Measurements from ENCODE around the gene ISCU. TPM values are rescaled to one million over a fixed set of nuclear protein-coding genes. Genes with fewer than 3 reads are reported as not detected.
A peak's percentile ranks its signal among the peaks of the same experiment; 100 is the strongest.

ISCU gene
- total and polyA plus RNA-seq, 9 of the 15 experiments (the other 6 are each of a cell fraction or from before 2014, with no cell fraction given): 15.9 to 92.5 (median 77.3) TPM

GRCh38 chr12:108514973-108515814 is 47.2 kb upstream of the ISCU start, which contains the start of gene FICD (continued):
- no peak for TF ChIP-seq ZBTB1 (CRISPR knock-in tag; IDR thresholded peaks at IDR 0.05; ENCODE audit: borderline replicate concordance, low read depth)
- no peak; the same call in 1 of the 2 replicates for TF ChIP-seq THAP12 (CRISPR knock-in tag; IDR thresholded peaks at IDR 0.05)
- TF ChIP-seq, protein P1, sequence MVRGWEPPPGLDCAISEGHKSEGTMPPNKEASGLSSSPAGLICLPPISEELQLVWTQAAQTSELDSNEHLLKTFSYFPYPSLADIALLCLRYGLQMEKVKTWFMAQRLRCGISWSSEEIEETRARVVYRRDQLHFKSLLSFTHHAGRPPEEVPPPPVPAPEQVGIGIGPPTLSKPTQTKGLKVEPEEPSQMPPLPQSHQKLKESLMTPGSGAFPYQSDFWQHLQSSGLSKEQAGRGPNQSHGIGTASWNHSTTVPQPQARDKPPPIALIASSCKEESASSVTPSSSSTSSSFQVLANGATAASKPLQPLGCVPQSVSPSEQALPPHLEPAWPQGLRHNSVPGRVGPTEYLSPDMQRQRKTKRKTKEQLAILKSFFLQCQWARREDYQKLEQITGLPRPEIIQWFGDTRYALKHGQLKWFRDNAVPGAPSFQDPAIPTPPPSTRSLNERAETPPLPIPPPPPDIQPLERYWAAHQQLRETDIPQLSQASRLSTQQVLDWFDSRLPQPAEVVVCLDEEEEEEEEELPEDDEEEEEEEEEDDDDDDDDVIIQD (CRISPR knock-in tag; IDR thresholded peaks at IDR 0.05): no peak
- no peak for TF ChIP-seq TCFL5 (CRISPR knock-in tag; conservative IDR thresholded peaks at IDR 0.05)
- TF ChIP-seq, protein P2, sequence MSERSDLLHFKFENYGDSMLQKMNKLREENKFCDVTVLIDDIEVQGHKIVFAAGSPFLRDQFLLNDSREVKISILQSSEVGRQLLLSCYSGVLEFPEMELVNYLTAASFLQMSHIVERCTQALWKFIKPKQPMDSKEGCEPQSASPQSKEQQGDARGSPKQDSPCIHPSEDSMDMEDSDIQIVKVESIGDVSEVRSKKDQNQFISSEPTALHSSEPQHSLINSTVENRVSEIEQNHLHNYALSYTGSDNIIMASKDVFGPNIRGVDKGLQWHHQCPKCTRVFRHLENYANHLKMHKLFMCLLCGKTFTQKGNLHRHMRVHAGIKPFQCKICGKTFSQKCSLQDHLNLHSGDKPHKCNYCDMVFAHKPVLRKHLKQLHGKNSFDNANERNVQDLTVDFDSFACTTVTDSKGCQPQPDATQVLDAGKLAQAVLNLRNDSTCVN (CRISPR knock-in tag; IDR thresholded peaks at IDR 0.05): no peak
- TF ChIP-seq, protein P3, sequence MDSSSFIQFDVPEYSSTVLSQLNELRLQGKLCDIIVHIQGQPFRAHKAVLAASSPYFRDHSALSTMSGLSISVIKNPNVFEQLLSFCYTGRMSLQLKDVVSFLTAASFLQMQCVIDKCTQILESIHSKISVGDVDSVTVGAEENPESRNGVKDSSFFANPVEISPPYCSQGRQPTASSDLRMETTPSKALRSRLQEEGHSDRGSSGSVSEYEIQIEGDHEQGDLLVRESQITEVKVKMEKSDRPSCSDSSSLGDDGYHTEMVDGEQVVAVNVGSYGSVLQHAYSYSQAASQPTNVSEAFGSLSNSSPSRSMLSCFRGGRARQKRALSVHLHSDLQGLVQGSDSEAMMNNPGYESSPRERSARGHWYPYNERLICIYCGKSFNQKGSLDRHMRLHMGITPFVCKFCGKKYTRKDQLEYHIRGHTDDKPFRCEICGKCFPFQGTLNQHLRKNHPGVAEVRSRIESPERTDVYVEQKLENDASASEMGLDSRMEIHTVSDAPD (CRISPR knock-in tag; IDR thresholded peaks at IDR 0.05): no peak
- TF ChIP-seq SUPT5H (IDR thresholded peaks at IDR 0.05): peak; percentile 77
- TF ChIP-seq TAL1 (IDR thresholded peaks at IDR 0.05): no peak
- no peak for TF ChIP-seq XRCC3 (IDR thresholded peaks at IDR 0.05)
- no peak for TF ChIP-seq GATAD2B (IDR thresholded peaks at IDR 0.05; ENCODE audit: borderline replicate concordance)
- peak; percentile 84 for TF ChIP-seq KDM5B (IDR thresholded peaks at IDR 0.05; ENCODE audit: insufficient replicate concordance, low read depth, low read length)
- peak; percentile 42; the same call in 1 of the 2 replicates for TF ChIP-seq FOXK1 (CRISPR knock-in tag; IDR thresholded peaks at IDR 0.05; ENCODE audit: borderline replicate concordance)
- TF ChIP-seq MXI1 (IDR thresholded peaks at IDR 0.05; ENCODE audit: low read depth, low read length): no peak
- no peak for TF ChIP-seq HIVEP1 (CRISPR knock-in tag; IDR thresholded peaks at IDR 0.05)
- peak; percentile 96 for TF ChIP-seq L3MBTL2 (IDR thresholded peaks at IDR 0.05)
- peak; percentile 85 for TF ChIP-seq SAP30 (IDR thresholded peaks at IDR 0.05; ENCODE audit: borderline replicate concordance, insufficient read depth, low read depth, low read length, poor library complexity, severe bottlenecking)
- TF ChIP-seq, protein P4, sequence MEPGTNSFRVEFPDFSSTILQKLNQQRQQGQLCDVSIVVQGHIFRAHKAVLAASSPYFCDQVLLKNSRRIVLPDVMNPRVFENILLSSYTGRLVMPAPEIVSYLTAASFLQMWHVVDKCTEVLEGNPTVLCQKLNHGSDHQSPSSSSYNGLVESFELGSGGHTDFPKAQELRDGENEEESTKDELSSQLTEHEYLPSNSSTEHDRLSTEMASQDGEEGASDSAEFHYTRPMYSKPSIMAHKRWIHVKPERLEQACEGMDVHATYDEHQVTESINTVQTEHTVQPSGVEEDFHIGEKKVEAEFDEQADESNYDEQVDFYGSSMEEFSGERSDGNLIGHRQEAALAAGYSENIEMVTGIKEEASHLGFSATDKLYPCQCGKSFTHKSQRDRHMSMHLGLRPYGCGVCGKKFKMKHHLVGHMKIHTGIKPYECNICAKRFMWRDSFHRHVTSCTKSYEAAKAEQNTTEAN (CRISPR knock-in tag; IDR thresholded peaks at IDR 0.05): no peak
- no peak for TF ChIP-seq ZNF224 (CRISPR knock-in tag; IDR thresholded peaks at IDR 0.05)
